Fibroblast of lung (primary cell): ENCODE results near the gene DLG4.

ENCODE experiments used
- EZH2 ChIP-seq: IDR thresholded peaks from 2 replicates; pipeline ENCODE4 v1.5.1; 2012; ENCODE audit warnings: low read length, control low read depth, mild to moderate bottlenecking; ENCODE audit errors: missing control alignments
- TF ChIP-seq, protein P1 (sequence below), 2 donors: IDR thresholded peaks in 1 of 2; conservative IDR thresholded peaks in 1 of 2; 1 replicate in 1 of 2; 2 replicates in 1 of 2; pipeline ENCODE4 v1.5.1; 2011 to 2012; ENCODE audit warnings: low read length in 2 of 2, control low read depth in 1 of 2, inconsistent platforms in 1 of 2, low read depth in 1 of 2, mild to moderate bottlenecking in 1 of 2

DNA sequence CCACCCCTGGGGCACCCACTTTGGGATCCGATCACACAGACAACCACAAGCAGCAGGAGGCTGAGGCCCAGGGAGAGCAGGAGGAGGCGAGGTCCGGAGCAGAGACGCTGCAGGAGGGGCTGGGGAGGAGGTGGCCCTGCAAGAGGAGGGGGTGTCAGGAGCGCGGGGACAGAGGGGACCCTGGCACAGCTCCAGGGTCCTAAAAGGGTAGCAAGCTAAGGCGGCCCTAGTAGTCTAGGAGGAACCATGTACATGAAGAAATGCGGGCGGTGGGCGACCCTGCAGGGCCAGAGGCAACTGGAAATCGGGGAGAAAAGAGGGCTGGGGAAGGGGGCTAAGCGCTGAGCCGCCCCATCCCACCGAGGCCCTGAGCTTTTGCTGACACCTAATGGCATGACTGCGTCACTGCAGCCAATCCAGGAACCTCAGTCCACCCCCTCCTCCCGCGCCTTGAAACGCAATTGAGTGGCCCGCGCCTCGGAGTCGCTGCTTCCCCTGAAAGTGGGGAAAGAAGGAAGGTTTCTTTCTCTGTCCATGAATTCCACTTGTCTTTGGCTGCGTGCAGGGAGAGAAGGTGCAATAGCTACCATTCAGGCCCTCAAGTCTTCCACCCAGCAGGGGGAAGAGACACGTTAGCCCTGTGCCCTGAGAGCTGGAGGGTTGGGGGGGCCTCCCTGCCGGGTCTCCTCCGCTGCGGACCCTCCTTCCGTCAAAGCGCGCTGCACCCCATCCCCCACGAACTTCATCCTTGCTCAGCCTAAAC lies 42.3 kb downstream of the DLG4 start:
- TF ChIP-seq, protein P1, sequence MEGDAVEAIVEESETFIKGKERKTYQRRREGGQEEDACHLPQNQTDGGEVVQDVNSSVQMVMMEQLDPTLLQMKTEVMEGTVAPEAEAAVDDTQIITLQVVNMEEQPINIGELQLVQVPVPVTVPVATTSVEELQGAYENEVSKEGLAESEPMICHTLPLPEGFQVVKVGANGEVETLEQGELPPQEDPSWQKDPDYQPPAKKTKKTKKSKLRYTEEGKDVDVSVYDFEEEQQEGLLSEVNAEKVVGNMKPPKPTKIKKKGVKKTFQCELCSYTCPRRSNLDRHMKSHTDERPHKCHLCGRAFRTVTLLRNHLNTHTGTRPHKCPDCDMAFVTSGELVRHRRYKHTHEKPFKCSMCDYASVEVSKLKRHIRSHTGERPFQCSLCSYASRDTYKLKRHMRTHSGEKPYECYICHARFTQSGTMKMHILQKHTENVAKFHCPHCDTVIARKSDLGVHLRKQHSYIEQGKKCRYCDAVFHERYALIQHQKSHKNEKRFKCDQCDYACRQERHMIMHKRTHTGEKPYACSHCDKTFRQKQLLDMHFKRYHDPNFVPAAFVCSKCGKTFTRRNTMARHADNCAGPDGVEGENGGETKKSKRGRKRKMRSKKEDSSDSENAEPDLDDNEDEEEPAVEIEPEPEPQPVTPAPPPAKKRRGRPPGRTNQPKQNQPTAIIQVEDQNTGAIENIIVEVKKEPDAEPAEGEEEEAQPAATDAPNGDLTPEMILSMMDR (conservative IDR thresholded peaks at IDR 0.05 in 1 of 2, IDR thresholded peaks at IDR 0.05 in 1 of 2; ENCODE audit: low read depth in 1 of 2, low read length in 2 of 2), result peak; percentile 62 to 83
- no peak for TF ChIP-seq EZH2
